Body of pancreas (tissue), 4 donors: ENCODE results near the gene SCCPDH.

Experiments used
- CTCF ChIP-seq, 7 experiments: fragments of 450-650 bp in 4 of 7; fragments of 200-600 bp in 3 of 7; sonication (generic) in 3 of 7; IDR thresholded peaks; one replicate each; pipeline ENCODE4 v1.5.1; 2016 to 2019; ENCODE audit warnings: antibody characterized with exemption in 7 of 7
- POLR2A ChIP-seq, 3 donors: fragments of 450-650 bp; IDR thresholded peaks; one replicate each; pipeline ENCODE4 v1.6.1; 2016; ENCODE audit warnings: antibody characterized with exemption in 3 of 3, mild to moderate bottlenecking in 2 of 3

DNA sequence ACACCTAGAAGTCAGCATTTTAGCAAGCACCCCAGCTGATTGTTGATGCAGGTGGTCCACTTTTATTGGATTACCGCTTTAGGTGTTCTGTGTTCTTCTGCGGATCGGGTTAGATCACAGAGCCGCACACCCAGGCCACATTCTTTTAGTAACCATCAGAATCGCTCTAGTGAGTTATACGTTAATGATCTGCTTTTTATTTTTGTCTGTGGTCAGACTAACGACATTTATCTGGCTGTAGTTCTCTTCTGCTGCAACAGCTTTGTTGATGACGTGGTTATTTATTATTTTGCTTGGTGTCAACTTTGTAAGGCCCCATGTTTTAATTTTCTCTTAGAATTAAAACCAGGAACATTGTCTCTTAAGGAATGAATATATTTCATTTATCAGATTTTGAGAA, 18.2 kb downstream of the SCCPDH start:
- TF ChIP-seq POLR2A (IDR thresholded peaks at IDR 0.05) (no peak), CTCF (IDR thresholded peaks at IDR 0.05) (no peak)
